K562 (cell line): ENCODE results near the gene DDR1. TPM values are rescaled to one million over a fixed set of nuclear protein-coding genes. Genes with fewer than 3 reads are reported as not detected.

Source experiments
- ATAC-seq: fragments of 200-7000 bp; cut with Tn5 transposase; 3 replicates; pipeline ENCODE4 v1.9.1; 2020; ENCODE audit warnings: moderate library complexity
- BruUV-seq: library from RNA; stranded (reverse); fragments of 400-500 nt; replicated peaks from 2 replicates; lab custom pipeline; 2021; lab: Mats Ljungman, UMichigan
- CTCF ChIA-PET: fragments of 300-600 bp; formaldehyde crosslinking; extraction: SDS; loops from one replicate; lab custom pipeline; 2021; ENCODE audit warnings: low intra/inter-chr PET ratio; lab: Yijun Ruan, JAX
- POLR2A ChIA-PET: fragments of 300-600, 350-650 bp; sonication (Branson Sonifier 250); formaldehyde crosslinking; extraction: SDS; loops from one replicate; lab custom pipeline; 2021; ENCODE audit warnings: antibody characterized with exemption, inconsistent platforms; lab: Yijun Ruan, JAX
- DNase-seq, 4 experiments: peaks; one replicate each; pipeline versions ENCODE4 v3.0.0 to v3.0.0-alpha.2; 2011 to 2018; ENCODE audit warnings: low spot score in 3 of 4, mixed read lengths in 3 of 4; ENCODE audit errors: extremely low read depth in 1 of 4
- FAIRE-seq: peaks from 2 replicates; lab custom pipeline; 2011; peaks lifted over from hg19 to GRCh38; lab: Jason Lieb, UNC
- H2AFZ ChIP-seq: 2 replicates; pipeline ENCODE4 v1.6.0; 2011; ENCODE audit warnings: low read depth, low read length, control low read depth, inconsistent platforms
- H3K27ac ChIP-seq: fragments of 200-600 bp; 3 replicates; pipeline ENCODE4 v1.8.0; 2011; ENCODE audit warnings: low read depth, mild to moderate bottlenecking, control low read depth, inconsistent platforms, low read length, moderate library complexity, mixed read lengths; ENCODE audit errors: extremely low read depth
- H3K27me3 ChIP-seq, 2 experiments: fragments of 300-600 bp in 1 of 2; 2 replicates in 1 of 2; 3 replicates in 1 of 2; pipeline versions ENCODE4 v1.6.0 to v1.8.0; 2011; ENCODE audit warnings: inconsistent platforms in 2 of 2, low read length in 2 of 2, mild to moderate bottlenecking in 1 of 2, mixed read lengths in 1 of 2, moderate library complexity in 1 of 2; ENCODE audit not compliant: control insufficient read depth in 2 of 2, insufficient read depth in 2 of 2
- H3K36me3 ChIP-seq: fragments of 300-600 bp; 3 replicates; pipeline ENCODE4 v1.8.0; 2011; ENCODE audit warnings: mild to moderate bottlenecking, low read length, inconsistent platforms; ENCODE audit not compliant: control insufficient read depth, insufficient read depth
- H3K4me1 ChIP-seq, 2 experiments: fragments of 200-600 bp in 1 of 2; replicated peaks in 1 of 2; 2 replicates in 1 of 2; 3 replicates in 1 of 2; pipeline versions ENCODE4 v1.5.1 to v1.8.0; 2011; ENCODE audit warnings: inconsistent platforms in 2 of 2, low read length in 2 of 2, mild to moderate bottlenecking in 1 of 2, mixed read lengths in 1 of 2, moderate library complexity in 1 of 2; ENCODE audit not compliant: control insufficient read depth in 2 of 2, insufficient read depth in 2 of 2
- H3K4me2 ChIP-seq: 2 replicates; pipeline ENCODE4 v1.6.1; 2011; ENCODE audit warnings: low read length, control low read depth, inconsistent platforms, mixed read lengths; ENCODE audit not compliant: insufficient read depth
- H3K4me3 ChIP-seq: fragments of 200-600 bp; sonication (generic), shearing (Covaris generic); 2 replicates; pipeline ENCODE4 v1.5.1; 2016; ENCODE audit warnings: control low read depth, inconsistent platforms
- H3K79me2 ChIP-seq: fragments of 200-600 bp; 3 replicates; pipeline ENCODE4 v1.8.0; 2011; ENCODE audit warnings: low read length, inconsistent platforms; ENCODE audit not compliant: control insufficient read depth, insufficient read depth
- H3K9ac ChIP-seq, 2 experiments: 2 replicates each; pipeline versions ENCODE4 v1.6.0 to v1.6.1; 2011; ENCODE audit warnings: low read depth in 2 of 2, low read length in 2 of 2, control low read depth in 1 of 2, inconsistent platforms in 1 of 2, mild to moderate bottlenecking in 1 of 2, mixed read lengths in 1 of 2; ENCODE audit not compliant: insufficient read depth in 1 of 2
- H3K9me1 ChIP-seq: one replicate; pipeline ENCODE4 v1.6.0; 2011; ENCODE audit warnings: inconsistent platforms, mild to moderate bottlenecking, low read length, moderate library complexity; ENCODE audit not compliant: control insufficient read depth, insufficient read depth
- H3K9me3 ChIP-seq: replicated peaks from 2 replicates; pipeline ENCODE4 v1.5.1; 2011; ENCODE audit warnings: low read depth, low read length, inconsistent platforms; ENCODE audit not compliant: control insufficient read depth, insufficient read depth
- H4K20me1 ChIP-seq: replicated peaks from 2 replicates; pipeline ENCODE4 v1.6.1; 2011; ENCODE audit warnings: low read length, inconsistent platforms, mixed read lengths; ENCODE audit not compliant: control insufficient read depth, insufficient read depth
- BRD9 ChIP-seq: fragments of 450-650 bp; IDR thresholded peaks from 2 replicates; pipeline ENCODE4 v1.6.1; 2018; ENCODE audit warnings: low read depth; ENCODE audit not compliant: partially characterized antibody
- CBFB ChIP-seq: sonication (generic); formaldehyde crosslinking; IDR thresholded peaks from 2 replicates; pipeline ENCODE4 v1.4.0; 2020; ENCODE audit warnings: mild to moderate bottlenecking, missing genetic modification reagents
- ETV6 ChIP-seq, 3 experiments: fragments of 150-350 bp in 1 of 3; sonication (generic) in 1 of 3; formaldehyde crosslinking in 1 of 3; IDR thresholded peaks; 2 replicates each; pipeline versions ENCODE4 v1.6.1 to v1.8.0; 2014 to 2022; ENCODE audit warnings: borderline replicate concordance in 2 of 3, low read depth in 2 of 3, antibody characterized with exemption in 1 of 3, low read length in 1 of 3, mild to moderate bottlenecking in 1 of 3, missing genetic modification reagents in 1 of 3
- FOXP1 ChIP-seq: sonication (generic); formaldehyde crosslinking; IDR thresholded peaks from 2 replicates; pipeline ENCODE4 v1.8.0; 2022; ENCODE audit warnings: mild to moderate bottlenecking, missing genetic modification reagents
- HSF4 ChIP-seq: fragments of 250-450 bp; sonication (Bioruptor Pico); IDR thresholded peaks from 2 replicates; pipeline ENCODE4 v2.1.2; 2022; ENCODE audit warnings: mild to moderate bottlenecking, moderate library complexity, borderline replicate concordance
- KDM1A ChIP-seq, 2 experiments: fragments of 450-650 bp; IDR thresholded peaks; 2 replicates each; pipeline ENCODE4 v1.6.1; 2016; ENCODE audit warnings: mild to moderate bottlenecking in 2 of 2
- KDM2B ChIP-seq: fragments of 250-450 bp; sonication (Bioruptor Pico); IDR thresholded peaks from 2 replicates; pipeline ENCODE4 v1.8.0; 2021; ENCODE audit warnings: mild to moderate bottlenecking, moderate library complexity
- MEF2D ChIP-seq: conservative IDR thresholded peaks from 2 replicates; pipeline ENCODE4 v1.6.1; 2016; ENCODE audit warnings: low read depth, missing genetic modification characterization, missing compliant biosample characterization
- MTF1 ChIP-seq: fragments of 250-450 bp; sonication (Bioruptor Pico); IDR thresholded peaks from 2 replicates; pipeline ENCODE4 v1.9.0; 2021; ENCODE audit warnings: moderate library complexity, mild to moderate bottlenecking, inconsistent platforms, borderline replicate concordance
- NFE2L1 ChIP-seq: fragments of 450-650 bp; IDR thresholded peaks from 2 replicates; pipeline ENCODE4 v1.6.1; 2016; ENCODE audit warnings: missing genetic modification characterization, low read depth, mild to moderate bottlenecking, missing compliant biosample characterization, moderate library complexity, borderline replicate concordance
- NFIC ChIP-seq: fragments of 450-650 bp; IDR thresholded peaks from 2 replicates; pipeline ENCODE4 v1.6.1; 2017; ENCODE audit warnings: mild to moderate bottlenecking, inconsistent platforms
- POLR2H ChIP-seq: IDR thresholded peaks from 2 replicates; pipeline ENCODE4 v1.6.1; 2016; ENCODE audit warnings: missing genetic modification characterization, low read depth, mild to moderate bottlenecking, control low read depth, missing compliant biosample characterization, moderate library complexity
- SPI1 ChIP-seq: IDR thresholded peaks from 2 replicates; pipeline ENCODE4 v1.6.1; 2011; ENCODE audit warnings: low read depth, low read length, control low read depth, borderline replicate concordance
- SRSF9 ChIP-seq: fragments of 200-400 bp; formaldehyde crosslinking; IDR thresholded peaks from 2 replicates; pipeline ENCODE4 v1.6.1; 2017; ENCODE audit warnings: low read depth, low read length, borderline replicate concordance
- STAT5A ChIP-seq: IDR thresholded peaks from 2 replicates; pipeline ENCODE4 v1.6.1; 2012; ENCODE audit warnings: low read length, inconsistent platforms, borderline replicate concordance
- TEAD2 ChIP-seq: fragments of 450-650 bp; IDR thresholded peaks from 2 replicates; pipeline ENCODE4 v1.6.1; 2016; ENCODE audit warnings: missing genetic modification characterization, control low read depth, missing compliant biosample characterization
- ZC3H8 ChIP-seq: fragments of 450-650 bp; IDR thresholded peaks from 2 replicates; pipeline ENCODE4 v1.6.1; 2017
- ZNF277 ChIP-seq: fragments of 250-450 bp; sonication (Bioruptor Pico); IDR thresholded peaks from 2 replicates; pipeline ENCODE4 v1.8.0; 2022; ENCODE audit warnings: inconsistent platforms, mild to moderate bottlenecking, moderate library complexity, borderline replicate concordance
- ZNF41 ChIP-seq: fragments of 250-450 bp; sonication (Bioruptor Pico); conservative IDR thresholded peaks from 2 replicates; pipeline ENCODE4 v1.4.0; 2020; ENCODE audit warnings: mild to moderate bottlenecking
- ZNF699 ChIP-seq: fragments of 250-450 bp; sonication (Bioruptor Pico); IDR thresholded peaks from 2 replicates; pipeline ENCODE4 v1.8.0; 2021; ENCODE audit warnings: mild to moderate bottlenecking, moderate library complexity; ENCODE audit not compliant: insufficient replicate concordance
- WGBS: fragments of 100-300 bp; shearing (Covaris generic); methylation state at CpG from one replicate; pipeline ENCODE4 v1.1.6; 2016; ENCODE audit warnings: low coverage, mixed read lengths; ENCODE audit not compliant: insufficient coverage; ENCODE audit errors: missing lambda C conversion rate; 5-methylcytosine and 5-hydroxymethylcytosine counted together
- in situ Hi-C: fragments of 300-500 bp; cut with MboI; formaldehyde crosslinking; loops from 4 replicates; pipeline ENCODE4 v1.15.0; 2018; ENCODE audit warnings: inconsistent platforms, mixed read lengths
- intact Hi-C: fragments of 100-400 bp; cut with micrococcal nuclease; formaldehyde crosslinking; loops from 2 replicates; pipeline ENCODE4 v1.14.2; 2022
- polyA plus RNA-seq, 8 experiments: library from polyadenylated mRNA; depleted of rRNA in 4 of 8; stranded (reverse) in 5 of 8; unstranded in 3 of 8; fragments of >200 nt; fragmentation: Nextera tagmentation in 2 of 8; fragmentation: Illumina TruSeq in 1 of 8; extraction: Ambion mirVana in 2 of 8; extraction: Trizol in 1 of 8; gene quantifications; 2 replicates each; pipeline versions ENCODE4 v1.2.1 to v1.2.3, GENCODE V29; 2011 to 2014; ENCODE audit warnings: inconsistent platforms in 1 of 8, missing spikeins in 1 of 8
- total RNA-seq, 7 experiments: library from RNA; depleted of rRNA in 6 of 7; stranded (reverse); fragments of >200 nt in 6 of 7; fragmentation: Illumina TruSeq in 2 of 7; extraction: Trizol in 2 of 7; gene quantifications; 2 replicates each; pipeline versions ENCODE4 v1.2.1 to v1.2.3, GENCODE V29; 2011 to 2021; ENCODE audit warnings: low replicate concordance in 1 of 7

DDR1 gene
- total and polyA plus RNA-seq, 9 of the 15 experiments (the other 6 are each of a cell fraction or from before 2014, with no cell fraction given) = 1.4 to 44.6 (median 12.2) TPM

- peak; percentile 65; the same call in 1 of the 2 replicates for TF ChIP-seq HSF4
- TF ChIP-seq NFE2L1 = 0 out of 2 replicates have a peak, but pooled peaks have one; percentile 12
- TF ChIP-seq MEF2D = peak; percentile 61
Measured at GRCh38 chr6:30873795-30874194, 10.5 kb upstream of the DDR1 start (continued).

DNA sequence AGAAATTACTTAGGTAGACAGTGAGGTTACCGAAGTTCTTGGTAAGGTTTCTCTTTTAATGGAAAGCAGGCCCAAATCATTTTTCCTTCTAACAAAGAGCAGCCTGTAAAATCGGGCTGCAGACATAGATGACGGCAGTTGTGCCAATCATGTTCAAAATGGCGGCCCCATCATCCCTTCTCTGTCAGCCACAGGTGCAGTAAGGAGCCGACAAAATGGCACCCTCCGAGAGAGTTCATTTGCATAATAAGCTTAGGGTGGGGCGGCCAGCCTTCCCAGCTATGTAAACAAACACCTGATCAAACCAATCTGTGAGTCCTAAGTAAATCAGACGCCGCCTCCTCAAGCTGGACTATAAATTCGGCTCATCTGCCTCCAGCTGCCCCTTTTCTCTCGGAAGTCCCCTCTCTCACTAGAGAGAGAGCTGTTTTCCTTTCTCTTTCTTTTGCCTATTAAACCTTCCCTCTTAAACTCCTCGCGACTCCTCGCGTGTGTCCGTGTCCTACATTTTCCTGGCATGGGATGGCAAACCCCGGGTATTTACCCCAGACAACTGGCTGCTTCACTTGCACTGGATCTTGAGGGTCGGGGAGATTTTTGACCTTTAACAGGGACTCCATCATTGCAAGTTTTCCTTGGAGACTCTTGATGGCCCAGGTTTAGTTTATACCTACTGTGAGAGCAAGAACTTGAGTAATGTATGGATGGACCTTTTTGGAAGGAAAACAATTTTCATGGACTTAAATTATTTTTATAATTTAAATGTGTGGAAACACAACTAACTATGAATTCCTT lies 8.9 kb upstream of the DDR1 start:
- peak; percentile 77 for FAIRE-seq
- intact Hi-C loops = loop anchor here (2.0 to 5.0 kb wide), 4 partner anchors 39 to 207 kb away; partner anchors contain the start of genes TUBB and VARS2
- peak overlapping the region; percentile 94 for H3K27ac ChIP-seq
- TF ChIP-seq KDM2B (CRISPR knock-in tag) = no peak
- TF ChIP-seq SRSF9 = no peak
- no peak for TF ChIP-seq BRD9
- TF ChIP-seq ZNF41 (CRISPR knock-in tag) = no peak
- TF ChIP-seq FOXP1 (CRISPR knock-in tag) = no peak
- peak; percentile 55 for TF ChIP-seq NFIC
- TF ChIP-seq KDM1A (IDR thresholded peaks at IDR 0.05) = peak; percentile 10 to 51; a peak in 1 of 4 replicates
- no peak for TF ChIP-seq CBFB (CRISPR knock-in tag)
- TF ChIP-seq ETV6 (IDR thresholded peaks at IDR 0.05; ENCODE audit: borderline replicate concordance in 1 of 2, low read depth in 2 of 2, low read length in 1 of 2) = no peak
- no peak for TF ChIP-seq ETV6 (CRISPR knock-in tag; IDR thresholded peaks at IDR 0.05; ENCODE audit: borderline replicate concordance)
- no peak for TF ChIP-seq SPI1
- no peak for TF ChIP-seq STAT5A
- TF ChIP-seq ZC3H8 = no peak
- peak; percentile 96 for TF ChIP-seq POLR2H (tag)
- no peak for TF ChIP-seq TEAD2
- TF ChIP-seq MTF1 (CRISPR knock-in tag) = no peak
- no peak for TF ChIP-seq ZNF277 (CRISPR knock-in tag)
- no peak for TF ChIP-seq ZNF699 (CRISPR knock-in tag)

More for the DNA sequence above, 8.9 kb upstream of the DDR1 start:
- ATAC-seq = peak; percentile 74
- Histone ChIP-seq H3K9me3 (peaks cover 16% of the 10 kb centered on the region), H3K79me2 (peaks cover 19% of the 10 kb centered on the region), H3K9ac (peak overlapping the region; percentile 18 to 61; a peak in 3 of 4 replicates), H3K9me1 (no peaks in the 10 kb centered on the region), H3K4me1 (peaks cover 47 to 63% of the 10 kb centered on the region in 2 experiments), H3K4me3 (no peak overlapping the region), H4K20me1 (no peaks in the 10 kb centered on the region), H3K36me3 (no peaks in the 10 kb centered on the region), H2AFZ (peak overlapping the region; percentile 74), H3K27me3 (no peaks in the 10 kb centered on the region), H3K4me2 (peak overlapping the region; percentile 70)
- CTCF ChIA-PET = interaction anchor here (1.6 kb wide), 1 partner anchor 47 kb away, joined by 6 read pairs; no protein-coding TSS in a partner anchor
- POLR2A ChIA-PET = interaction anchor here (0.6 to 2.3 kb wide), 31 partner anchors 8 to 549 kb away, joined by 3 to 17 read pairs (median 4); partner anchors contain the start of genes DDR1, GTF2H4, IER3 and MDC1
- in situ Hi-C loops = loop anchor here (5.0 kb wide), 1 partner anchor 133 kb away; the partner anchor contains the start of genes FLOT1 and IER3
- 41% methylated on average over 18 of the region's 18 CpGs for WGBS
- DNase-seq = peak in 2 of 4 experiments; percentile 77 to 95
- BruUV-seq = TSS peak; percentile 95
